ENCODE measurements around the gene PKD1.

The PKD1 gene

GRCh38 chr16:2092866-2093265, 42.8 kb downstream of the PKD1 start:
- DNase-seq, result no peak

GRCh38 chr16:2092256-2092620, 43.5 kb downstream of the PKD1 start:
- intact Hi-C loops (cut with DNase I), result no loop called here
- no peak for DNase-seq

More at GRCh38 chr16:2092866-2093265, 42.8 kb downstream of the PKD1 start:
- intact Hi-C loops (cut with DNase I), result no loop called here

GRCh38 chr16:2091547-2092255, 44.0 kb downstream of the PKD1 start:
- no peak for DNase-seq
- intact Hi-C loops (cut with DNase I), result no loop called here

GRCh38 chr16:2090777-2091546, 44.7 kb downstream of the PKD1 start:
- intact Hi-C loops (cut with DNase I), result no loop called here
- DNase-seq, result peak in 1 of 10 donors; percentile 87

- peak in 1 of 10 donors; percentile 85 for DNase-seq
- intact Hi-C loops (cut with DNase I), result no loop called here
Observed at GRCh38 chr16:2090481-2090776, 45.3 kb downstream of the PKD1 start.

- peak in 2 of 10 donors; percentile 80 to 85 for DNase-seq
- intact Hi-C loops (cut with DNase I), result no loop called here
Observed at GRCh38 chr16:2089706-2090480, 45.8 kb downstream of the PKD1 start.

GRCh38 chr16:2088759-2089358, 46.8 kb downstream of the PKD1 start:
- intact Hi-C loops (cut with DNase I), result no loop called here
- no peak for DNase-seq

- intact Hi-C loops (cut with DNase I), result no loop called here
- no peak for DNase-seq
Observed at GRCh38 chr16:2087748-2088631, 47.7 kb downstream of the PKD1 start.

- no peak for DNase-seq
- intact Hi-C loops (cut with DNase I), result no loop called here
Observed at GRCh38 chr16:2086812-2087747, 48.6 kb downstream of the PKD1 start.

- DNase-seq, result no peak
Observed at GRCh38 chr16:2086106-2086742, 49.5 kb downstream of the PKD1 start.

GRCh38 chr16:2085669-2086068, 50.0 kb downstream of the PKD1 start:
- no peak for DNase-seq
- intact Hi-C loops (cut with DNase I), result no loop called here

More at GRCh38 chr16:2086106-2086742, 49.5 kb downstream of the PKD1 start:
- intact Hi-C loops (cut with DNase I), result no loop called here

GRCh38 chr16:2084895-2085625, 50.6 kb downstream of the PKD1 start:
- intact Hi-C loops (cut with DNase I), result no loop called here
- no peak for DNase-seq

- DNase-seq, result no peak
- intact Hi-C loops (cut with DNase I), result no loop called here
Observed at GRCh38 chr16:2083876-2084780, 51.6 kb downstream of the PKD1 start.

- no peak for DNase-seq
- intact Hi-C loops (cut with DNase I), result no loop called here
Observed at GRCh38 chr16:2083409-2083808, 52.3 kb downstream of the PKD1 start.

- no peak for DNase-seq
- intact Hi-C loops (cut with DNase I), result no loop called here
Observed at GRCh38 chr16:2082983-2083364, 52.7 kb downstream of the PKD1 start.

GRCh38 chr16:2082171-2082982, 53.3 kb downstream of the PKD1 start:
- intact Hi-C loops (cut with DNase I), result no loop called here

More at GRCh38 chr16:2082171-2082982, 53.3 kb downstream of the PKD1 start:
- no peak for DNase-seq
